Peyer's patch (tissue), 4 donors: ENCODE data around the gene EIPR1. TPM values are rescaled to one million over a fixed set of nuclear protein-coding genes. Genes with fewer than 3 reads are reported as not detected.
A peak's percentile ranks its signal among the peaks of the same experiment; 100 is the strongest.

Experiments
- DNase-seq, 3 donors: peaks; one replicate each; pipeline ENCODE4 v3.0.0-alpha.2; 2017 to 2019
- H3K27ac ChIP-seq, 4 donors: fragments of 200-600 bp; sonication (generic); one replicate each; pipeline ENCODE4 v1.5.1; 2016 to 2019
- H3K27me3 ChIP-seq, 2 donors: fragments of 200-600 bp; sonication (generic); one replicate each; pipeline ENCODE4 v1.5.1; 2019
- H3K36me3 ChIP-seq, 3 donors: fragments of 200-600 bp; sonication (generic); one replicate each; pipeline ENCODE4 v1.5.1; 2016 to 2019
- H3K4me1 ChIP-seq, 4 donors: fragments of 200-600 bp; sonication (generic); one replicate each; pipeline ENCODE4 v1.5.1; 2016 to 2019
- H3K4me3 ChIP-seq, 4 donors: fragments of 200-600 bp; sonication (generic); 1 replicate in 3 of 4; 2 replicates in 1 of 4; pipeline ENCODE4 v1.5.1; 2016 to 2019; ENCODE audit warnings: mild to moderate bottlenecking in 1 of 4
- H3K9me3 ChIP-seq, 4 donors: fragments of 200-600 bp; sonication (generic); one replicate each; pipeline ENCODE4 v1.5.1; 2016 to 2019; ENCODE audit warnings: mild to moderate bottlenecking in 1 of 4
- CTCF ChIP-seq, 6 experiments: fragments of 450-650 bp in 4 of 6; fragments of 200-600 bp in 2 of 6; sonication (generic) in 1 of 6; IDR thresholded peaks; one replicate each; pipeline ENCODE4 v1.5.1; 2017 to 2019; ENCODE audit warnings: antibody characterized with exemption in 6 of 6, mild to moderate bottlenecking in 3 of 6, moderate library complexity in 1 of 6
- POLR2A ChIP-seq, 2 donors: fragments of 450-650 bp; IDR thresholded peaks; one replicate each; pipeline ENCODE4 v1.5.1; 2017; ENCODE audit warnings: antibody characterized with exemption in 2 of 2, mild to moderate bottlenecking in 2 of 2, moderate library complexity in 2 of 2
- total RNA-seq, 4 donors: library from RNA; depleted of rRNA; stranded (reverse); fragments of >200 nt; gene quantifications; one replicate each; pipeline ENCODE4 v1.1.0, GENCODE V29; 2016

The EIPR1 gene
- total RNA-seq, 4 donors from 2014 or later: 23.4 to 94.1 (median 36.2) TPM

DNA sequence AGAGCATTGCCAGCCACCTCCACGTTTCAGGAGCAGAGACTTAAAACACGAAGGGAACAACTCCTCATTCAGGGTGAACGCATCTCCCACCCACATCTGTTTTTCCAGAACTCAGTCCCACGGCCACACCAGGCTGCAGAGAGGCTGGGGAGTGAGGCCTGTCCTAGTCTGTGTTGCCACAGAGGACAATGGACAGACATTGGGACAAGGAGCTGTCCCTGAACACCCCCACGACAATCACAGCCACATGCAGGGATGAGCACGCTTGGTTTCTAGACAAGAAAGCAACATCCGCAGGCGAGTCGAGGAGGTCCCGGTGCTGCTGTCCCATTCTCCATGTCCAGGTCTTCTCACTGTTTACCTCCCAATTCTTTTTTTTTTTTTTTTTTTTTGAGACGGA, 167.4 kb downstream of the EIPR1 start:
- TF ChIP-seq CTCF (IDR thresholded peaks at IDR 0.05) (no peak), POLR2A (IDR thresholded peaks at IDR 0.05) (no peak)
- Histone ChIP-seq H3K4me1 (no peaks in the 10 kb centered on the region), H3K27ac (no peak overlapping the region), H3K4me3 (no peak overlapping the region), H3K27me3 (no peaks in the 10 kb centered on the region), H3K9me3 (no peaks in the 10 kb centered on the region), H3K36me3 (peaks cover 0 to 7% (median 0%) of the 10 kb centered on the region in 3 donors)
- DNase-seq: no peak

- H3K4me1 ChIP-seq: no peaks in the 10 kb centered on the region
- no peak for DNase-seq
- H3K36me3 ChIP-seq: peaks cover 0 to 7% (median 0%) of the 10 kb centered on the region in 3 donors
- H3K4me3 ChIP-seq: no peak overlapping the region
- TF ChIP-seq POLR2A (IDR thresholded peaks at IDR 0.05): no peak
- no peak for TF ChIP-seq CTCF (IDR thresholded peaks at IDR 0.05)
- no peaks in the 10 kb centered on the region for H3K27me3 ChIP-seq
- H3K27ac ChIP-seq: no peak overlapping the region
- H3K9me3 ChIP-seq: no peaks in the 10 kb centered on the region
Measured at GRCh38 chr2:3209258-3209657, 168.4 kb downstream of the EIPR1 start.

DNA sequence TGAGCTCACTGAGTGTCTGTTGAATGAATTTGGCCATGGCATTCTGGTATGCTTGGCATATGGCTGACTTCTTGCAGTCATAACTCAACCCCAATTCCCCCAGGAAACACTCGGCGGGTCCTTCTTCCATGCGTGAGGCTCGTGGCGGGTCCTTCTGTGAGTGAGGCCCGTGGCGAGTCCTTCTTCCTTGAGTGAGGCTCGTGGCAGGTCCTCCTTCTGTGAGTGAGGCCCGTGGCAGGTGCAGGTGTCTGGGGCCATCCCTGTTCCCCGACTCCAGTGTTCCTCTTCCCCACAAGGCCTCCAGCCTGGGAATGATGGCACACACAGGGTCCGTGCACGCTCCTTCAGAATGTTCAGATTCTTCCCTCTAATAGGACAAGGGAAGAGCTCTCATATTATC, 169.0 kb downstream of the EIPR1 start:
- Histone ChIP-seq H3K4me1 (no peaks in the 10 kb centered on the region), H3K9me3 (no peaks in the 10 kb centered on the region), H3K36me3 (peaks cover 0 to 7% (median 0%) of the 10 kb centered on the region in 3 donors), H3K4me3 (no peak overlapping the region), H3K27me3 (no peaks in the 10 kb centered on the region), H3K27ac (no peak overlapping the region)
- peak in 1 of 3 donors; percentile 30 for DNase-seq
- TF ChIP-seq POLR2A (IDR thresholded peaks at IDR 0.05) (no peak), CTCF (IDR thresholded peaks at IDR 0.05) (no peak)

DNA sequence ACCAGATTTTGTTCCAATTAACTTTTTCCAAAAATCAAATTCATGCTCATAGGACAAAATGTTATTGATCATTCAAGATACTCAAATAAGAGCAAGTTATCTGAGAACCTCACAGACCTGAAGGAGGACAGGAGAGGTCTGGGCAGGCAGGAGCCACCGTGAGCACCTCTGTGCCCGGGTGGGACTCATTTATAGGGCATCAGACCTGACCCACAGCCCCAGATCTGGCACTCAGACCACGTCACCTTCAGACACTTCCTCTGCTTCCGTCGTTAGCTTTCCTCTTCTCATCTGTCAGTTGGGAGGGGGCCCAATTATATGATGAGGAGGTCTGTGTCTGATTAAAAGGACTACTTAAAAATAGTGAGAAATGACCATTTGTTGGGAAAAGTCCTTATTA, 169.4 kb downstream of the EIPR1 start:
- H3K4me3 ChIP-seq: no peak overlapping the region
- H3K27ac ChIP-seq: no peak overlapping the region
- no peaks in the 10 kb centered on the region for H3K9me3 ChIP-seq
- H3K36me3 ChIP-seq: peaks cover 0 to 3% (median 0%) of the 10 kb centered on the region in 3 donors
- peak in 1 of 3 donors; percentile 23 for DNase-seq
- TF ChIP-seq CTCF (IDR thresholded peaks at IDR 0.05): no peak
- H3K27me3 ChIP-seq: no peaks in the 10 kb centered on the region
- no peaks in the 10 kb centered on the region for H3K4me1 ChIP-seq

GRCh38 chr2:3207091-3207491, 170.5 kb downstream of the EIPR1 start:
- peak in 1 of 3 donors; percentile 37 for DNase-seq
- TF ChIP-seq POLR2A (IDR thresholded peaks at IDR 0.05): no peak
- no peak for TF ChIP-seq CTCF (IDR thresholded peaks at IDR 0.05)
- no peaks in the 10 kb centered on the region for H3K36me3 ChIP-seq
- no peak overlapping the region for H3K27ac ChIP-seq
- no peaks in the 10 kb centered on the region for H3K4me1 ChIP-seq
- no peaks in the 10 kb centered on the region for H3K27me3 ChIP-seq
- H3K9me3 ChIP-seq: no peaks in the 10 kb centered on the region
- no peak overlapping the region for H3K4me3 ChIP-seq

- Histone ChIP-seq H3K9me3 (no peaks in the 10 kb centered on the region), H3K36me3 (no peaks in the 10 kb centered on the region), H3K27ac (no peak overlapping the region), H3K4me3 (no peak overlapping the region), H3K4me1 (no peaks in the 10 kb centered on the region), H3K27me3 (no peaks in the 10 kb centered on the region)
- TF ChIP-seq CTCF (IDR thresholded peaks at IDR 0.05): no peak
- no peak for TF ChIP-seq POLR2A (IDR thresholded peaks at IDR 0.05)
- DNase-seq: peak in 1 of 3 donors; percentile 5
Measured at GRCh38 chr2:3205845-3206244, 171.8 kb downstream of the EIPR1 start.
